Thymus (tissue), 11 donors: ENCODE results near the gene HMX1. TPM values are rescaled to one million over a fixed set of nuclear protein-coding genes. Genes with fewer than 3 reads are reported as not detected.

Experiments
- DNase-seq, 9 donors: peaks; one replicate each; pipeline ENCODE4 v3.0.0-alpha.2; 2013; ENCODE audit warnings: low spot score in 9 of 9, low read depth in 6 of 9, missing footprints in 1 of 9
- H3K27ac ChIP-seq, 2 donors: one replicate each; pipeline ENCODE4 v1.5.1; 2013; ENCODE audit warnings: control low read depth in 1 of 2, low read depth in 1 of 2, low read length in 1 of 2, mild to moderate bottlenecking in 1 of 2, moderate library complexity in 1 of 2
- H3K27me3 ChIP-seq, 2 donors: one replicate each; pipeline ENCODE4 v1.5.1; 2013; ENCODE audit warnings: low read length in 1 of 2; ENCODE audit not compliant: control insufficient read depth in 2 of 2, insufficient read depth in 1 of 2
- H3K36me3 ChIP-seq, 2 donors: one replicate each; pipeline ENCODE4 v1.5.1; 2013; ENCODE audit warnings: low read length in 1 of 2, mild to moderate bottlenecking in 1 of 2, moderate library complexity in 1 of 2; ENCODE audit not compliant: control insufficient read depth in 2 of 2, insufficient read depth in 2 of 2
- H3K4me1 ChIP-seq, 2 donors: one replicate each; pipeline ENCODE4 v1.5.1; 2013; ENCODE audit warnings: low read length in 2 of 2; ENCODE audit not compliant: control insufficient read depth in 2 of 2, insufficient read depth in 2 of 2
- H3K4me3 ChIP-seq, 2 donors: one replicate each; pipeline ENCODE4 v1.5.1; 2013; ENCODE audit warnings: low read length in 2 of 2, control low read depth in 1 of 2, mild to moderate bottlenecking in 1 of 2
- H3K9me3 ChIP-seq, 2 donors: one replicate each; pipeline ENCODE4 v1.5.1; 2013; ENCODE audit warnings: low read length in 1 of 2, mild to moderate bottlenecking in 1 of 2; ENCODE audit not compliant: control insufficient read depth in 2 of 2, insufficient read depth in 1 of 2
- WGBS: extraction: QIAGEN DNeasy Blood & Tissue Kit; methylation state at CpG from one replicate; pipeline ENCODE4 v1.1.7; 2013; 5-methylcytosine and 5-hydroxymethylcytosine counted together
- polyA plus RNA-seq: library from polyadenylated mRNA; stranded (reverse); fragments of 200-250 nt; gene quantifications from one replicate; pipeline ENCODE4 v1.2.3, GENCODE V29; 2013
- total RNA-seq: library from RNA; stranded (reverse); fragments of 120-200 nt; gene quantifications from one replicate; pipeline ENCODE4 v1.2.4, GENCODE V29; 2013
- donor health status: healthy.

The HMX1 gene
- total and polyA plus RNA-seq, 2 donors: 0.05 TPM; not detected in 1

DNA sequence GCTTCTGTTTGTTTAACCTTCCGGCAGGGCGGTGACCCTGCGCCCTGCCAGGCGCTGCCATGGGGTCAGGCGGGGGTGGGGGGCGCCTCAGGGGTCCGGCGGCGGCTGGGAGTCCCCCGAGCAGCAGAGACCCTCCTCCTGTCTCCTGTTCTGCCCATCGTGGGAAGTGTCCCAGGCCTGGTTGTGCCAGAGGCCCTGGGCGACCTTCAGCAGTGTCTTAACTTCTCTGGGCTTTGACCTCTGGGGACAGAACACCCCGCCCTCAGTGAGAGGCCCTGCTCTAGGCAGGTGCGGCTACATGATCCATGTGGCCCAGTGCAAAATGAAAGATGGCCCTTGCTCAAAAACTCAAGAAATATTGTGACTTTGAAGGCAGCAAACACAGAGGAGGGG, 22.8 kb upstream of the HMX1 start:
- 11% methylated on average over 14 of the region's 14 CpGs for WGBS
- H3K4me1 ChIP-seq: no peaks in the 10 kb centered on the region
- no peak overlapping the region for H3K27ac ChIP-seq
- H3K9me3 ChIP-seq: no peaks in the 10 kb centered on the region
- no peak overlapping the region for H3K4me3 ChIP-seq
- H3K36me3 ChIP-seq: no peaks in the 10 kb centered on the region
- no peak for DNase-seq
- H3K27me3 ChIP-seq: peaks cover 59 to 82% of the 10 kb centered on the region in 2 donors

DNA sequence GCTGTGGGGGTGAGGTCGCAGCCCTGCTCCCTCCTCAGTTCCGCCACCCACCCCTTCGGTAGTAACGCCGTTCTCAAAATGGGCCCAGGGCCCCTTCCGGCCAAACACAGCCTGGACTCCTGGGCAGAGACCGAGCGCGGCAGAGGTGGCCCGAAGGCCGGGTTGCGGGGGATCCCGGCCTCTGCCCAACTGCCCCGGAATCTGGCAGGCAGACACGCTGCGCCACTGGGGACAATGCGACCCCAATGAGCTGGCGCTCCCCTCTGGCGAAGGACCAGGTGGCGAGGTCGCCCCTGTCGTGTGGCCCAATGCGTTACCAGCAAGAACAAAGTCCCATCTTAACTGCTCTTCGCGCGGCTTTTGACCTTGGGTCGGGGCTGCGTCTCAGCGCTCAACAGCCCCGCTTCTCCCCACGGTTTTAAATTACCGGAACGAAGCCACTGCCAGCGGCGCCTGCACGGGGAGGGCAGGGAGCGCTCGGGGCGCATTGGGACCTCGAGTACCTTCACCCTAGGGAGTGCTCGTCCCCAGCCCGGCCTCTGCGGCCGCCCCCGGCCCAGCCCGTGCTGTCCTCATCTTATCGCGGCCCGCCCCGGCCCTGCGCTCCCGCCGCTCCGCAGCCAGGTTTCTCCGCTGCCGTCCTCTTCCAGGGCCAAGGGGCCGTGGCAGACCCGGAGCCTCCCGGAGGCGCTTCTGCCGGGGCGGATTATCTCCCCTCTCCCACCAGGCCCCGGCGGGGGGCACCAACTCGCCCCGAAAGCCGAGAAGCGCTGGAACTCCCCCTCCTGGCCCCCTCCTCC, 22.2 kb upstream of the HMX1 start:
- Histone ChIP-seq H3K4me1 (no peaks in the 10 kb centered on the region), H3K27me3 (peaks cover 61 to 88% of the 10 kb centered on the region in 2 donors), H3K9me3 (no peaks in the 10 kb centered on the region), H3K4me3 (no peak overlapping the region), H3K36me3 (no peaks in the 10 kb centered on the region), H3K27ac (no peak overlapping the region)
- DNase-seq: no peak
- 5% methylated on average over 68 of the region's 68 CpGs for WGBS

DNA sequence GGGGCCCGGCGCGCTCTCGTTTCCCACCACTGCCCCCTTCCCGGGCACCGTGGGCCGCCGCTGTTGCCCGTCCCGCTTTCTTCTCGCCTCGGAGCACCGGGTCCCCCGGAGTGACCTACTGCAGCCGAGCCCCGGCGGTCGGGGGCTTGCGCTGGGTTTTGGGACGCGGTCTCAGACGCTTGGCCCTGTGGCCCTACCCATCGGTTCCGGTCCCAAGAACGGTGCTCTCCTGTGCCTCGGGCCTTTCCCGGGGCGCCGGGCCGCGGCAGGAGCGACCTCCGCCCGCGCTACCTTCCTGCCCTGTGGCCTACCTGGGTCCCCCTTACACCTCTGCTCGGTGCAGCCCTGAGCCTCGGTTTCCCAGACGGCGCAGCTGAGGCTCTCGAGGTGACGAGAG, 21.6 kb upstream of the HMX1 start:
- DNase-seq: no peak
- Histone ChIP-seq H3K4me3 (no peak overlapping the region), H3K36me3 (no peaks in the 10 kb centered on the region), H3K27me3 (peaks cover 64 to 94% of the 10 kb centered on the region in 2 donors), H3K27ac (no peak overlapping the region), H3K9me3 (no peaks in the 10 kb centered on the region), H3K4me1 (no peaks in the 10 kb centered on the region)
- 3% methylated on average over 41 of the region's 41 CpGs for WGBS

DNA sequence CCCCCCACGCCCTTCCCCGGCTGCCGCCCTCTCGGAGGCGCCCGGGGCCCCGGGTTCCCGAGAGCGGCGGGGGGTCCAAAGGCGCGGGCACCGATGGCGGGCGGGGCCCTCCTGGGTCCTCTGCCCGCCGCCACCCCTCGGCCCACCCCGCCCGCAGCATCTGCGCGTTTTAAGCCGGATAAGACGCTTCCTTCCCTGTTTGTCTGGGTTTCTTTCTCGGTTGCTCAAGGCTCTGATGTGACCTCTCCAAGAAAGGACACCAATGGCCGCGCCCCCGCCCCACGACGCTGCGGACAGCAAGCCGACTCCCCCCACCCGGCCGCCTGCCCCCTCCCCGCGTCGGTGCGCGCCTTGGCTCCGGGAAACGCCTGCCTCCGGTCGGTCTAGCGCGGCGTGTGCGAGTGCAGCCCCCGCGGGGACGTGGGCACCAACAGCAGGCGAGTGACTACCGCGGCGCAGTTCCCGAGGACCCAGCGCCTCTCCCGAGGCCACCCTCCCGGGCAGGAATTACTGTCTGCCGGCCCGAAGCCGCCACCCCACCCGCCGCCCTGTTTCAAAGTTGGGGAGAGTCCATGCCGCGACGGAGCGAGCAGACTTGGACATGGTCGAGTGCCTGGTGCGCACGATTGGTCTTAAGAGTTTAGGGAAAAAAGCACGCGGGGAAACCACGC, 21.1 kb upstream of the HMX1 start:
- Histone ChIP-seq H3K36me3 (no peaks in the 10 kb centered on the region), H3K27ac (no peak overlapping the region), H3K9me3 (no peaks in the 10 kb centered on the region), H3K4me3 (no peak overlapping the region), H3K27me3 (peaks cover 66 to 95% of the 10 kb centered on the region in 2 donors), H3K4me1 (no peaks in the 10 kb centered on the region)
- no peak for DNase-seq
- 3% methylated on average over 73 of the region's 73 CpGs for WGBS

DNA sequence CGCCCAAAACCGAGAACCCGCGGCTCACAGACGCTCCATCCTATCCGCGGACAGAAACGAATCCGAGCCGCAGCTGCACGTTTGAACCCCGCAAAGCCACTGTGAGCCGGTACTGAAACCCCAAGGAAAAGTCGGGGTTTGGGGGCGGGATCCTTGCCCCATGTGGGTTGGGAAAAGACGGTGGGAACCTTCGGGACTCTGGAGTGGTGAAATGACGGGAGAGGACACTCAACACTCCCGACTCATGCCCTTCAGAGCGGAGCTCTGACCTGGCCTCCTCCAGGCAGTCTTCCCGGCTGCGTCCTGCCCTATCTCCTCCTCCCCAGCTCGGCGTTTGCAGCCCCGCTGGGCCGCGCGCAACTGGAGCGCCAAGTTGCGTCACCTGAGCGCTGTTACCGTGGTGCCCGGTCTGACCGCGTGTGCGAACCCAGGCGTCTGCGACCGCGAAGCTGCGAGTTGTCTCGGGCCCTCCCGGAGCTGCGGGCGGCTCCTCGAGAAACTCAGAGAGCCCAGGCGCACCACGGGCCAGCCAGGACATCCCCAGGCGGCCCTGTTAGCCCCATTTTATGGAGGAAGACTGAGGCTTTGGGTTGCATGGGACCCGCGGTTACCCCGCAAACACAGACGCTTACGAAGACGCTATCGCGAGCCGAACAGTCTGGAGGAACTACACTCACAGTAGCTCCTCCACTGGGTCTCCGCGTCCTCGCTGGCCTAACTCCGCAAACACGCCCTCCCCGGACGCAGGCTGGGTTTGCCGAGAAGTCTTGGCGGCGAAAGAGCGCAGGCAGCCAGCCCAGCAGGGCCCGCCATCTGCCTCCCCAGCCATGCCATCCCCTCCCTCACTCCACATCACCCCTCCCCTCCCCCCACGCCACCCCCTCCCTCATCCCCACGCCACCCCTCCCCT, 20.3 kb upstream of the HMX1 start:
- WGBS: 7% methylated on average over 72 of the region's 72 CpGs
- H3K27ac ChIP-seq: no peak overlapping the region
- H3K36me3 ChIP-seq: no peaks in the 10 kb centered on the region
- no peak for DNase-seq
- peaks cover 1 to 2% of the 10 kb centered on the region in 2 donors for H3K9me3 ChIP-seq
- peaks cover 66 to 99% of the 10 kb centered on the region in 2 donors for H3K27me3 ChIP-seq
- H3K4me3 ChIP-seq: no peak overlapping the region
- no peaks in the 10 kb centered on the region for H3K4me1 ChIP-seq

DNA sequence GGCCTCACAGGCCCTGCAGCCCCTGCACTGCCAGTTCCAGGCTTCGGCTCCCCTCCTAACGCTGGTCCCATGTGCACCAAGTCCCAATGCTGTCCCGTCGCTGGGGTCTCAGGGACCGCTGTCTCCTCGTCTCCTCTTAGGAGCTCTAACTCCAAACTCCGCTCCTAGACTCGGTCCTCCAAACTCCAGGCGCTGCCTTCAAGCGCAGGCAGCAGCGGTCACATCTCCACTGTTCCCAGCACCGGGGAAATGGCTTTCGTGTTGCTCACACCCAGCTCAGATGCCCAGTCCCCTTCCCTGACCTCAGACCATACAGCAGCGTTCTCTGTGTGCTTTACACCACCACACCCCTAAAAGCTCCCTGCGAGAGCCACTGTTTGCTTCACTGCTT, 19.6 kb upstream of the HMX1 start:
- Histone ChIP-seq H3K9me3 (peaks cover 3 to 7% of the 10 kb centered on the region in 2 donors), H3K4me1 (no peaks in the 10 kb centered on the region), H3K36me3 (no peaks in the 10 kb centered on the region), H3K27me3 (peaks cover 66 to 98% of the 10 kb centered on the region in 2 donors), H3K27ac (no peak overlapping the region), H3K4me3 (no peak overlapping the region)
- WGBS: 15% methylated on average over 15 of the region's 15 CpGs
- no peak for DNase-seq

DNA sequence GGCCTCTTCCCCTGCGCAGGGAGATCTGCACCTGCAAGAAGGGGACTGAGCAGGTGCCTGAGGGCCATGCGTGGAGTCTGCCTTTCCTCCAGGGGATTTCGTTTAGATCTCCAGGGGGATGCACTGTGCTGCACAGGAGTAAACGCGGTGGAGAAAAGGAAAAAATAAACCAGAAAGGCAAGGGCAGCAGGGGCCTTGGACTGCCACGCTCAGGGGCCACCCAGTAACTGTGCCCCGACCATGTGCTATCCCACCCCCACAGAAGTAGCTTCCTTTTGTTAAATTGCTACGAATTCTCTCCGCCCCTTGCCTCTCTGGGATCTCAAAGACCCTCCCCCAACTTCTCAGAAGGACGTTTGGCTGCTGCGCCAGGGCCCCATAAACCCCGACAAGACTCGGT, 17.2 kb upstream of the HMX1 start:
- H3K27ac ChIP-seq: no peak overlapping the region
- 10% methylated on average over 13 of the region's 13 CpGs for WGBS
- H3K9me3 ChIP-seq: peaks cover 3 to 7% of the 10 kb centered on the region in 2 donors
- H3K4me3 ChIP-seq: no peak overlapping the region
- H3K36me3 ChIP-seq: no peaks in the 10 kb centered on the region
- H3K27me3 ChIP-seq: peaks cover 46 to 91% of the 10 kb centered on the region in 2 donors
- DNase-seq: no peak
- H3K4me1 ChIP-seq: no peaks in the 10 kb centered on the region

DNA sequence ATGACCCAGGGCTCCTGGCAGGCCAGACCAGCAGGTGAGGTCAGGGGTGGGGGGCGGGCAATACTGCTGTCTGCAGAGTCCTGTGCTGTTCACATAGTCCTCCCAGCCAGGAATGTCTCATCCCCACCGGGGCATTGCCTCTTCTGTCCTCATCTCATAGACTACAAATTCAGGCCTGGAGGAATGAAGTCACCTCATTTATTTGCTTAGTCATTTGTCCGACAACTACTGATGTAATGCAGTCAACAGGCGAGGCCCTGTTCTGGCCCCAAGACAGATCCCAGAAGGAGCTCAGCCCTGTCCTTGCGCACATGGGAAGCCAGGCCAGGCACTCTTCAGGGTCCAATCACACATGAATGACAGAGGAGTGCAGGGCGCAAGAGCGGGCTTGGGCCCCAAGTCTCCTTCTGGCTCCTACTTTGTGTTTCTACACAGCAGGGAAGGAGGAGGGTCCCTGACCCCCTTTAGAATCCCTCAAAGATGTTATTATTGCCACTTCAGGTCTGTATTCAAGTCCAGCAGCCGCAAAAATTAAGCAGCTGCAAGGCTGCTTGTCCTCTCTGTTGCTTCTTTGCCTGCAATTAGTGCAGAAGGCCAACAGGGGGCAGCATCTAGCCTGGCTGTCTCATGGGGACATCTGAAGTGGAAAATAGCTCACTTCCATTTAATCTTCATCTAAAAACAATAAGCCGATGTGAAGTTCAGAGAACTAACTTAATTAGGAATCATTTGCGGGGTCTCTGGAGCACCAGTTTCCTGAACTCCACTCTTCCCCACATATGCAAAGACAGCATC, 15.2 kb upstream of the HMX1 start:
- H3K4me3 ChIP-seq: no peak overlapping the region
- H3K27ac ChIP-seq: no peak overlapping the region
- H3K27me3 ChIP-seq: peaks cover 28 to 87% of the 10 kb centered on the region in 2 donors
- no peak for DNase-seq
- no peaks in the 10 kb centered on the region for H3K4me1 ChIP-seq
- no peaks in the 10 kb centered on the region for H3K36me3 ChIP-seq
- peaks cover 3 to 7% of the 10 kb centered on the region in 2 donors for H3K9me3 ChIP-seq
- 91% methylated on average over 10 of the region's 10 CpGs for WGBS
